HK-2 (cell line): ENCODE data around the gene MOGAT2.

Source experiments
- DNase-seq: peaks from one replicate; pipeline ENCODE4 v3.0.0-alpha.2; 2018; ENCODE audit not compliant: unreplicated experiment

Gene MOGAT2

DNA sequence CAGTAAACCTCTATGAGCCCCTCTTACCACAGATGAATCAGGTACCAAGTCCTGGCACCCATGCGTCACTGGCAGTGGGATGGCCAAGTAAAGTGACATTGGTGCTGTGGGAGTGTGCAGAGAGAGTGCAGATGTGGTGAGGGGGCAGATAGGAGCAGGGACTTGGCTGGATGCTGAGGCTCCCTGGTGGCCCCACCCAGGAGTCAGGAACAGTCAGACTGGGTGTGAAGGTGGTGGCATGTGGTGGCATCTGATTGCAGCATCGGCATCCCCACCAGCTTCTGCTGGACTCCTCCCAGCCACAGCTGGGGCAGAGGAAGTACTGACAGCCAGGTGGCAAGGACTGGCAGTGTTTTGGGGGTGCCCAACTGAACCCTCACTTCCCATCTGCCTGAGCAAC is 62.3 kb downstream of the MOGAT2 start:
- no peak for DNase-seq

DNA sequence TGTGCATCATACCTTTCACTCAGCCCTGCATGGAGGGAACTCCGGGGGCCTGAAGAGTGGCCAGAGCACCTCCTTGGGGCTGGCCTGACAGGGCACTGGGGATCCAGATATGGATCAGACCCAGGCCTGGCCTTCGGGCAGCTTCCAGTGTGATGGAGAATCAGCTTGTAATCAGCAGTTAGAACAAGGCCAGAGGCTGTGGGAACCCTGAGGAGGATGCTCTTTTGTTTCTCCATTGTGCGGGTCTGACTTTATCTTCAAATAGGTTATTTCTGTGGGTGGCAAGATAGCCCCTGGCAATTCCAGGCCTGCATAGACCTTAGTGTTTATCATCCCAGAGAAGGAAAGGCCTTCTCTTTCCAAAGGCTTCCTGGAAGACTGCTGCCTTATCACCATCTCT is 63.2 kb downstream of the MOGAT2 start:
- DNase-seq = no peak

DNA sequence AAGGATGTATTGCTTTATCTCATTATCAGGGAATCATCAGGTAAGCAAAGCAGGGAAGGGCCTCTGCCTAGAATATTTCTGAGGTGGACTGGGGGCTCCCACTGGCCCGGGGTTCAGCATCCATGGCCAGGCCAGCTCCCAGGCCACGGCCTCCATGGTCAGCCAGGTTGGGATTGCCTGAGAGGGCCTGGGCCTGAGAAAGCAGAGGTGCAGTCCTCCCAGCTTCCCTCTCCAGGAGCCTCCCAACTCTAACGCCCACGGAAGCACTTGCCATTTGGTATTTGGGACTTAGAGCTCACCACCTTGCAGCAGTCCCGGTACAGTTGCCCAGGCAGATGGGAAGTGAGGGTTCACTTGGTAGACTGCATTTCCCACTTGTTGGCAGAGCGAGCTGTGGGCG is 63.7 kb downstream of the MOGAT2 start:
- DNase-seq = no peak

- no peak for DNase-seq
These were observed 64.2 kb downstream of the MOGAT2 start for GRCh38 chr11:75781831-75782230.
